ENCODE measurements around the gene ELP5. TPM values are rescaled to one million over a fixed set of nuclear protein-coding genes. Genes with fewer than 3 reads are reported as not detected.

The ELP5 gene
- total and polyA plus RNA-seq, 2 donors (not counting 3 experiments of a cell fraction or from before 2014, with no cell fraction given), result 44.4 to 54.7 TPM

DNA sequence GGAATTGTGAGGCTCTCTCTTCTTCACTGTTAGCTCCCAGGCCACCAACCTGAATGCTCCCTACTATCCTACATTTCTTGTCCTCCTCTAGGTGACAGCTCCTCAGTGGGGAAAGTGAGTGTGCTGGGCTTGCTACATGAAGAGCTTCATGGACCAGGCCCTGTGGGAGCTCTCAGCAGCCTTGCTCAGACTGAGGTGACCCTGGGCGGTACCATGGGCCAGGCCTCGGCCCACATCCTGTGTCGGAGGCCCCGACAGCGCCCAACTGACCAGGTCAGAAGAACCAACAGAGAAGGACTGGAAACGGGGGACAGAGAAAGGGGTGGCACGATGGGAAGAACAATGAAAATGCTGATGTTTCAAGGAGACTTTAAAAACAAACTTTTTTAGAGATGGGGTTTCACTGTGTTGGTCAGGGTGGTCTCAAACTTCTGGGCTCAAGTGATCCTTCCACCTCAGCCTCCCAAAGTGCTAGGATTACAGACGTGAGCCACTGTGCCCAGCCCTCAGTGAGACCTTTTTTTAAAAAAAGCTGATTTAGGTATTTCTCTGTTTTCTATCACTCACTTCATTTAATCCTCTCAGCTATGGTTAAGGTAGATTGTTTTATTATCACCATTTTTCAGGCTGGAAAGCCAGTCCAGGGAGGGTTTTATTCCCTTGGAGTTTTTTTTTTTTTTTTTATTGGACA, 4.9 kb downstream of the ELP5 start:
- ChIA-PET CTCF (interaction anchor here (0.9 to 1.6 kb wide), 3 partner anchors 36 to 80 kb away, joined by 3 to 5 read pairs (median 5); partner anchors contain the start of gene ACAP1), POLR2A (no interaction called here)
- no peaks in the 10 kb centered on the region for H3K9me3 ChIP-seq (replicated peaks; ENCODE audit: control insufficient read depth, insufficient read depth, low read length)

More for the DNA sequence above, 4.9 kb downstream of the ELP5 start:
- H4K20me1 ChIP-seq (replicated peaks; ENCODE audit: control insufficient read depth, extremely low read depth, insufficient read depth, low read length), result no peaks in the 10 kb centered on the region
- H3K27ac ChIP-seq (ENCODE audit: insufficient read depth, low read depth, low read length), result no peak overlapping the region
- dilution Hi-C loops (cut with MboI; ENCODE audit: extremely low pct_ligation_motif_present, low sequenced_read_pairs) (no loop called here), intact Hi-C loops (cut with micrococcal nuclease) (no loop called here)
- H3K27me3 ChIP-seq (ENCODE audit: control insufficient read depth in 2 of 2, insufficient read depth in 2 of 2, low read length in 2 of 2), result no peaks in the 10 kb centered on the region
- H3K9me1 ChIP-seq (replicated peaks; ENCODE audit: control insufficient read depth, extremely low read depth, insufficient read depth, low read length), result no peaks in the 10 kb centered on the region
- DNase-seq (ENCODE audit: low read depth, low spot score) (no peak), FAIRE-seq (no peak)
- no peak overlapping the region for H3K9ac ChIP-seq (replicated peaks; ENCODE audit: extremely low read depth, insufficient read depth, low read length)
- no peak overlapping the region for H2AFZ ChIP-seq (ENCODE audit: low read depth, low read length)
- TF ChIP-seq FOS (IDR thresholded peaks at IDR 0.05; ENCODE audit: borderline replicate concordance, insufficient read depth, low read length) (no peak), MYC (IDR thresholded peaks at IDR 0.05; ENCODE audit: low read depth, low read length) (no peak), EZH2 (IDR thresholded peaks at IDR 0.05; ENCODE audit: borderline replicate concordance, low read depth, low read length, severe bottlenecking) (no peak), GATA2 (IDR thresholded peaks at IDR 0.05; ENCODE audit: insufficient read depth, insufficient read length, low read depth, low read length) (no peak), POLR2AphosphoS5 (IDR thresholded peaks at IDR 0.05; ENCODE audit: insufficient read depth, low read depth, low read length) (no peak), JUN (IDR thresholded peaks at IDR 0.05; ENCODE audit: borderline replicate concordance, insufficient read depth, insufficient read length, low read depth) (no peak), POLR2A (IDR thresholded peaks at IDR 0.05; ENCODE audit: low read depth, low read length) (no peak)
- TF ChIP-seq, protein P1, sequence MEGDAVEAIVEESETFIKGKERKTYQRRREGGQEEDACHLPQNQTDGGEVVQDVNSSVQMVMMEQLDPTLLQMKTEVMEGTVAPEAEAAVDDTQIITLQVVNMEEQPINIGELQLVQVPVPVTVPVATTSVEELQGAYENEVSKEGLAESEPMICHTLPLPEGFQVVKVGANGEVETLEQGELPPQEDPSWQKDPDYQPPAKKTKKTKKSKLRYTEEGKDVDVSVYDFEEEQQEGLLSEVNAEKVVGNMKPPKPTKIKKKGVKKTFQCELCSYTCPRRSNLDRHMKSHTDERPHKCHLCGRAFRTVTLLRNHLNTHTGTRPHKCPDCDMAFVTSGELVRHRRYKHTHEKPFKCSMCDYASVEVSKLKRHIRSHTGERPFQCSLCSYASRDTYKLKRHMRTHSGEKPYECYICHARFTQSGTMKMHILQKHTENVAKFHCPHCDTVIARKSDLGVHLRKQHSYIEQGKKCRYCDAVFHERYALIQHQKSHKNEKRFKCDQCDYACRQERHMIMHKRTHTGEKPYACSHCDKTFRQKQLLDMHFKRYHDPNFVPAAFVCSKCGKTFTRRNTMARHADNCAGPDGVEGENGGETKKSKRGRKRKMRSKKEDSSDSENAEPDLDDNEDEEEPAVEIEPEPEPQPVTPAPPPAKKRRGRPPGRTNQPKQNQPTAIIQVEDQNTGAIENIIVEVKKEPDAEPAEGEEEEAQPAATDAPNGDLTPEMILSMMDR (IDR thresholded peaks at IDR 0.05; ENCODE audit: extremely low read depth in 1 of 2, insufficient read depth in 1 of 2, low read depth in 1 of 2, low read length in 2 of 2), result no peak
- TF ChIP-seq, protein P2, sequence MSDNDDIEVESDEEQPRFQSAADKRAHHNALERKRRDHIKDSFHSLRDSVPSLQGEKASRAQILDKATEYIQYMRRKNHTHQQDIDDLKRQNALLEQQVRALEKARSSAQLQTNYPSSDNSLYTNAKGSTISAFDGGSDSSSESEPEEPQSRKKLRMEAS (IDR thresholded peaks at IDR 0.05; ENCODE audit: insufficient read depth, insufficient read length), result no peak
- H3K36me3 ChIP-seq (ENCODE audit: control insufficient read depth in 2 of 2, extremely low read depth in 1 of 2, insufficient read depth in 2 of 2, low read length in 2 of 2), result peaks cover 3 to 21% of the 10 kb centered on the region in 2 experiments
- no peak overlapping the region for H3K4me2 ChIP-seq (ENCODE audit: insufficient read depth, low read length)
- no peak overlapping the region for H3K4me3 ChIP-seq (replicated peaks in 1 of 3; ENCODE audit: insufficient read depth in 1 of 3, low read depth in 1 of 3, low read length in 3 of 3)
- no TSS peak for BruUV-seq (replicated peaks)
- peaks cover 11% of the 10 kb centered on the region for H3K4me1 ChIP-seq (ENCODE audit: control insufficient read depth, extremely low read depth, insufficient read depth, low read length)
- H3K79me2 ChIP-seq (ENCODE audit: control insufficient read depth, insufficient read depth, low read length), result peaks cover 15% of the 10 kb centered on the region
